IMR-90 (cell line): ENCODE results near the gene NCAPH2. TPM values are rescaled to one million over a fixed set of nuclear protein-coding genes. Genes with fewer than 3 reads are reported as not detected.
A peak's percentile ranks its signal among the peaks of the same experiment; 100 is the strongest.
"Not testable (repeated sequence)": the region's sequence is repeated elsewhere in the genome, so short reads cannot be mapped to it uniquely, and the experiment has no call there.

Experiments used
- ATAC-seq: fragments of 200-7000 bp; cut with Tn5 transposase; 2 replicates; pipeline ENCODE4 v1.9.1; 2020; ENCODE audit warnings: low read depth, mild to moderate bottlenecking, moderate library complexity
- BruUV-seq: library from RNA; stranded (reverse); fragments of 400-500 nt; replicated peaks from 2 replicates; lab custom pipeline; 2021; lab: Mats Ljungman, UMichigan
- CTCF ChIA-PET: fragments of 300-600 bp; formaldehyde crosslinking; extraction: SDS; loops from one replicate; lab custom pipeline; 2021; ENCODE audit warnings: antibody characterized with exemption; lab: Yijun Ruan, JAX
- POLR2A ChIA-PET: fragments of 300-600 bp; sonication (Branson Sonifier 250); formaldehyde crosslinking; loops from one replicate; lab custom pipeline; 2022; ENCODE audit warnings: antibody characterized with exemption; ENCODE audit not compliant: unreplicated experiment; lab: Charles Lee
- DNase-seq: peaks from one replicate; pipeline ENCODE4 v3.0.0; 2013
- H2AFZ ChIP-seq: replicated peaks from 2 replicates; pipeline ENCODE3; 2013; ENCODE audit warnings: low read length, mild to moderate bottlenecking; ENCODE audit not compliant: poor library complexity
- H2AK5ac ChIP-seq: 2 replicates; pipeline ENCODE4 v1.6.1; 2013; ENCODE audit warnings: low read depth, low read length, inconsistent platforms
- H2AK9ac ChIP-seq: replicated peaks from 2 replicates; pipeline ENCODE3; 2013; ENCODE audit warnings: mild to moderate bottlenecking, low read depth, low read length, moderate library complexity; ENCODE audit not compliant: poor library complexity
- H2BK120ac ChIP-seq: 2 replicates; pipeline ENCODE4 v1.6.1; 2013; ENCODE audit warnings: low read depth, low read length, inconsistent platforms
- H2BK15ac ChIP-seq: 3 replicates; pipeline ENCODE4 v1.6.1; 2013; ENCODE audit warnings: low read depth, low read length, inconsistent platforms
- H2BK20ac ChIP-seq: 2 replicates; pipeline ENCODE4 v1.6.1; 2013; ENCODE audit warnings: low read depth, mild to moderate bottlenecking, inconsistent platforms, low read length, moderate library complexity
- H2BK5ac ChIP-seq: 2 replicates; pipeline ENCODE4 v1.6.1; 2013; ENCODE audit warnings: mild to moderate bottlenecking, low read depth, low read length, inconsistent platforms; ENCODE audit not compliant: poor library complexity, severe bottlenecking
- H3K14ac ChIP-seq: replicated peaks from 2 replicates; pipeline ENCODE4 v1.6.1; 2013; ENCODE audit warnings: low read depth, low read length, inconsistent platforms
- H3K18ac ChIP-seq: 2 replicates; pipeline ENCODE4 v1.6.1; 2013; ENCODE audit warnings: low read depth, low read length, control low read depth
- H3K23ac ChIP-seq: 2 replicates; pipeline ENCODE4 v1.6.1; 2013; ENCODE audit warnings: low read depth, low read length, inconsistent platforms
- H3K27ac ChIP-seq: 2 replicates; pipeline ENCODE4 v1.5.1; 2013; ENCODE audit warnings: mild to moderate bottlenecking, control low read depth, low read length; ENCODE audit not compliant: insufficient read depth
- H3K27me3 ChIP-seq: 2 replicates; pipeline ENCODE4 v1.6.1; 2013; ENCODE audit warnings: low read length; ENCODE audit not compliant: control insufficient read depth, insufficient read depth
- H3K36me3 ChIP-seq: 2 replicates; pipeline ENCODE4 v1.6.1; 2013; ENCODE audit warnings: low read length, mixed read lengths; ENCODE audit not compliant: control insufficient read depth, insufficient read depth
- H3K4ac ChIP-seq: 2 replicates; pipeline ENCODE4 v1.6.1; 2013; ENCODE audit warnings: low read depth, low read length, inconsistent platforms
- H3K4me1 ChIP-seq: 2 replicates; pipeline ENCODE4 v1.6.1; 2013; ENCODE audit warnings: low read length, mixed read lengths; ENCODE audit not compliant: control insufficient read depth, insufficient read depth
- H3K4me2 ChIP-seq: 2 replicates; pipeline ENCODE4 v1.6.1; 2013; ENCODE audit warnings: low read depth, mild to moderate bottlenecking, control low read depth, low read length, moderate library complexity
- H3K4me3 ChIP-seq: 2 replicates; pipeline ENCODE4 v1.5.1; 2013; ENCODE audit warnings: low read depth, mild to moderate bottlenecking, control low read depth, low read length, moderate library complexity; ENCODE audit not compliant: insufficient read depth
- H3K56ac ChIP-seq: 2 replicates; pipeline ENCODE4 v1.6.1; 2013; ENCODE audit warnings: low read length, inconsistent platforms; ENCODE audit not compliant: insufficient read depth; ENCODE audit errors: extremely low read depth
- H3K79me1 ChIP-seq, 2 experiments: 2 replicates each; pipeline ENCODE4 v1.6.1; 2013; ENCODE audit warnings: low read length in 2 of 2, inconsistent platforms in 1 of 2, low read depth in 1 of 2
- H3K9ac ChIP-seq: 2 replicates; pipeline ENCODE4 v1.6.1; 2013; ENCODE audit warnings: low read depth, low read length, control low read depth
- H3K9me1 ChIP-seq: 2 replicates; pipeline ENCODE4 v1.6.1; 2013; ENCODE audit warnings: low read length, inconsistent platforms; ENCODE audit not compliant: insufficient read depth
- H3K9me3 ChIP-seq: 2 replicates; pipeline ENCODE4 v1.6.1; 2013; ENCODE audit warnings: low read length; ENCODE audit not compliant: control insufficient read depth, insufficient read depth
- H4K20me1 ChIP-seq: 2 replicates; pipeline ENCODE4 v1.6.1; 2013; ENCODE audit warnings: low read length, inconsistent platforms; ENCODE audit not compliant: insufficient read depth
- H4K5ac ChIP-seq: 2 replicates; pipeline ENCODE4 v1.6.1; 2013; ENCODE audit warnings: mild to moderate bottlenecking, low read depth, low read length, control low read depth
- H4K8ac ChIP-seq, 2 experiments: 2 replicates each; pipeline ENCODE4 v1.6.1; 2013; ENCODE audit warnings: low read depth in 2 of 2, low read length in 2 of 2, control low read depth in 1 of 2, inconsistent platforms in 1 of 2
- H4K91ac ChIP-seq: 2 replicates; pipeline ENCODE4 v1.6.1; 2013; ENCODE audit warnings: low read depth, low read length, inconsistent platforms; ENCODE audit not compliant: insufficient read depth
- CEBPB ChIP-seq: IDR thresholded peaks from 2 replicates; pipeline ENCODE4 v1.6.1; 2012; ENCODE audit warnings: low read depth, low read length, improper control_type of control experiment
- FOS ChIP-seq: fragments of 150-350 bp; IDR thresholded peaks from 2 replicates; pipeline ENCODE4 v1.6.1; 2016; ENCODE audit warnings: low read depth, low read length
- RCOR1 ChIP-seq: IDR thresholded peaks from 2 replicates; pipeline ENCODE4 v1.6.1; 2012; ENCODE audit warnings: mild to moderate bottlenecking, low read length, improper control_type of control experiment; ENCODE audit not compliant: insufficient replicate concordance
- WGBS, 2 experiments: methylation state at CpG; one replicate each; pipeline versions ENCODE4 v1.1.5 to v1.1.7; 2013; ENCODE audit warnings: missing lambda C conversion rate in 2 of 2; ENCODE audit not compliant: insufficient read length in 1 of 2; ENCODE audit errors: extremely low coverage in 2 of 2; 5-methylcytosine and 5-hydroxymethylcytosine counted together
- dilution Hi-C: fragments of 300-500 bp; cut with HindIII; formaldehyde crosslinking; loops from one replicate; pipeline ENCODE4 v1.14.3; 2018; ENCODE audit warnings: low sequenced_read_pairs; ENCODE audit not compliant: unreplicated experiment
- in situ Hi-C: fragments of 300-500 bp; cut with MboI; formaldehyde crosslinking; loops from 3 replicates; pipeline ENCODE4 v1.14.3; 2019; ENCODE audit warnings: low sequenced_read_pairs, inconsistent platforms, mixed read lengths
- intact Hi-C: fragments of 100-400 bp; cut with micrococcal nuclease; formaldehyde crosslinking; loops from 2 replicates; pipeline ENCODE4 v1.10.0; 2022
- polyA plus RNA-seq, 3 experiments: library from polyadenylated mRNA; depleted of rRNA; stranded (reverse); fragments of >200 nt; gene quantifications; 2 replicates each; pipeline ENCODE4 v1.2.3, GENCODE V29; 2012; ENCODE audit warnings: low replicate concordance in 1 of 3
- total RNA-seq: library from RNA; depleted of rRNA; stranded (reverse); fragments of >200 nt; gene quantifications from 2 replicates; pipeline ENCODE4 v1.2.3, GENCODE V29; 2012

Gene NCAPH2
- total and polyA plus RNA-seq, 2 of the 4 experiments (the other 2 are of a cell fraction) = 30.2 to 38.5 TPM

DNA sequence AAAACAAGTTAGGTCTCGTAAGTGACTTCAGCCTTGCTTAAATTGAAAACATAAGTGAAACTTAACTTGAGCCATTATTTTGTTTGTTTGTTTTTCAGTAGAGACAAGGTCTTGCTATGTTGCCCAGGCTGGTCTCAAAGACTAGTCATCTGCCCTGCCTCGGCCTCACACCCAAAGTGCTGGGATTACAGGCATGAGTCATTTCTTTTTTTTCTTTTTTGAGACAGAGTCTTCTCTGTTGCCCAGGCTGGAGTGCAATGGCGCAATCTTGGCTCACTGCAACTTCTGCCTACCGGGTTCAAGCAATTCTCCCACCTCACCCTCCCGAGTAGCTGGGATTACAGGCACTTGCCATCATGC, 33.6 kb downstream of the NCAPH2 start:
- H2BK15ac ChIP-seq, H2AK5ac ChIP-seq, POLR2A ChIA-PET, H3K18ac ChIP-seq, H2BK20ac ChIP-seq, H3K79me1 ChIP-seq, H2BK120ac ChIP-seq, in situ Hi-C loops, H3K14ac ChIP-seq, dilution Hi-C loops, H4K20me1 ChIP-seq, H3K9me3 ChIP-seq, H4K8ac ChIP-seq, H3K36me3 ChIP-seq, H3K9me1 ChIP-seq, H3K4ac ChIP-seq, intact Hi-C loops, H3K23ac ChIP-seq, H3K27ac ChIP-seq, H3K4me2 ChIP-seq, H3K56ac ChIP-seq, H2AFZ ChIP-seq, H4K91ac ChIP-seq, H3K4me3 ChIP-seq, BruUV-seq, H3K9ac ChIP-seq, H2AK9ac ChIP-seq, H4K5ac ChIP-seq, H2BK5ac ChIP-seq: not testable (repeated sequence)
- WGBS, 2 experiments = no CpG with 5 or more reads among the region's 5 CpGs
- peaks cover 20% of the 10 kb centered on the region for H3K27me3 ChIP-seq
- H3K4me1 ChIP-seq = peaks cover 12% of the 10 kb centered on the region
- peak; percentile 87 for DNase-seq
- TF ChIP-seq FOS (peak; percentile 79; the same call in 1 of the 2 replicates), RCOR1 (peak; percentile 52), CEBPB (peak; percentile 89)
- ATAC-seq = peak; percentile 51
- CTCF ChIA-PET = interaction anchor here (0.9 kb wide), 1 partner anchor 14 kb away, joined by 3 read pairs; no protein-coding TSS in a partner anchor
